HG03354 (cell line): ENCODE measurements around the gene SFMBT2.

Experiments used
- ATAC-seq: cut with Tn5 transposase; IDR thresholded peaks from one replicate; pipeline ENCODE4 v1.9.1; 2021; ENCODE audit warnings: mild to moderate bottlenecking; ENCODE audit not compliant: unreplicated experiment, poor library complexity, severe bottlenecking

The SFMBT2 gene

GRCh38 chr10:7133278-7133677 is 277.6 kb downstream of the SFMBT2 start:
- no peak for ATAC-seq

GRCh38 chr10:7130191-7130911 is 280.5 kb downstream of the SFMBT2 start:
- ATAC-seq, result no peak

- ATAC-seq, result no peak
Observed at GRCh38 chr10:7123774-7124173, 287.1 kb downstream of the SFMBT2 start.

- ATAC-seq, result no peak
Observed at GRCh38 chr10:7122561-7122960, 288.3 kb downstream of the SFMBT2 start.

- ATAC-seq, result peak; percentile 90
Observed at GRCh38 chr10:7121154-7121797, 289.6 kb downstream of the SFMBT2 start.

GRCh38 chr10:7119325-7120015 is 291.4 kb downstream of the SFMBT2 start:
- no peak for ATAC-seq

GRCh38 chr10:7117806-7118674 is 292.8 kb downstream of the SFMBT2 start:
- no peak for ATAC-seq

- ATAC-seq, result no peak
Observed at GRCh38 chr10:7117177-7117799, 293.5 kb downstream of the SFMBT2 start.

GRCh38 chr10:7111561-7111960 is 299.3 kb downstream of the SFMBT2 start:
- ATAC-seq, result no peak

- ATAC-seq, result no peak
Observed at GRCh38 chr10:7111089-7111488, 299.7 kb downstream of the SFMBT2 start.
